Measurements from ENCODE around the gene MAP1LC3B2. TPM values are rescaled to one million over a fixed set of nuclear protein-coding genes. Genes with fewer than 3 reads are reported as not detected.

Gene MAP1LC3B2
- total and polyA plus RNA-seq, 5 donors, result 1.9 to 2.9 (median 2.3) TPM

- H3K27ac ChIP-seq (ENCODE audit: low read length), result no peak overlapping the region
- H3K4me3 ChIP-seq (ENCODE audit: low read length), result no peak overlapping the region
- intact Hi-C loops (cut with DNase I), result no loop called here
- no peaks in the 10 kb centered on the region for H3K4me1 ChIP-seq (ENCODE audit: control insufficient read depth, insufficient read depth, low read length)
- no peaks in the 10 kb centered on the region for H3K9me3 ChIP-seq (ENCODE audit: control insufficient read depth, low read length)
- ATAC-seq (peak in 1 of 2 donors; percentile 88), DNase-seq (no peak)
- 66% methylated on average over 3 of the region's 3 CpGs for WGBS
- H3K27me3 ChIP-seq (ENCODE audit: control insufficient read depth, insufficient read depth), result no peaks in the 10 kb centered on the region
These were observed 60.9 kb downstream of the MAP1LC3B2 start for GRCh38 chr12:116620124-116620491.

DNA sequence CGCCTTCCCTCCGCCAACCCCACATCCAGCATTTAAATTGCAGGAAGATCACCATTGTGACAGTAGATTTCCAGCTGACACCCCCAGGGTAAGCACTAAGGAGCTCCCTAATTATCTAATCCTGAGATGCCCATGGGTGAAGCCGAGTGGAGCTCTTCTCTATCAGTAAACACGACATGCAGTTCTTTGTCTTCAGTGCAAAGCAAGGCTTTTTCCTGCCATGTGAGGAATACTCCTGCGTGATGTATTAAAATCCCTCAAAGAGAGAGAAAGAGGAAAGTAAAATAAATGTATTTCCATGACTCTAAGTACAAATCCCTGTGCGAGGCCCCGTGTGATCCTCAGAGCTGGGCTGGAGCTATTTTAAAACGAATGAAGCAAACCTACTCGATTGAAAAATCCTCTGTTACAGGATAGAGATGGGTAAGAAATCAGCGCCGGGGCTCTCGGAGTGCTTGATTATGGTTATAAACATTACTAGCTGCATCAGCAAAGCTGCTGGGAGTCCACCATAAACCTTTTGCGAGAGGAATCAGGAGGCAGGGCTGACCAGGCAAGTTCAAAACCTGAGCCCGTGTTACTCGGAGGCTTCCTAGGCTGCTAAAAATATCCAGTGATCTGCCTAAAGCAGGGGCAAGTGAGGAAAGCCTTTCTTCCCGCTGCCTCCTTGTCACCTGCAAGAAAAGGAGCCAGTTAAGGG, 61.5 kb downstream of the MAP1LC3B2 start:
- intact Hi-C loops (cut with DNase I), result no loop called here
- H3K27ac ChIP-seq (ENCODE audit: low read length), result no peak overlapping the region
- no peaks in the 10 kb centered on the region for H3K27me3 ChIP-seq (ENCODE audit: control insufficient read depth, insufficient read depth)
- no peaks in the 10 kb centered on the region for H3K4me1 ChIP-seq (ENCODE audit: control insufficient read depth, insufficient read depth, low read length)
- WGBS, result 45% methylated on average over 16 of the region's 16 CpGs
- ATAC-seq (no peak), DNase-seq (no peak)
- H3K9me3 ChIP-seq (ENCODE audit: control insufficient read depth, low read length), result no peaks in the 10 kb centered on the region
- H3K4me3 ChIP-seq (ENCODE audit: low read length), result no peak overlapping the region

GRCh38 chr12:116621194-116621593, 62.0 kb downstream of the MAP1LC3B2 start:
- WGBS, result 82% methylated on average over 4 of the region's 4 CpGs
- intact Hi-C loops (cut with DNase I), result no loop called here
- no peak for ATAC-seq
- H3K27ac ChIP-seq (ENCODE audit: low read length), result no peak overlapping the region
- DNase-seq, result no peak
- no peak overlapping the region for H3K4me3 ChIP-seq (ENCODE audit: low read length)
- H3K9me3 ChIP-seq (ENCODE audit: control insufficient read depth, low read length), result no peaks in the 10 kb centered on the region
- H3K27me3 ChIP-seq (ENCODE audit: control insufficient read depth, insufficient read depth), result no peaks in the 10 kb centered on the region
- no peaks in the 10 kb centered on the region for H3K4me1 ChIP-seq (ENCODE audit: control insufficient read depth, insufficient read depth, low read length)

DNA sequence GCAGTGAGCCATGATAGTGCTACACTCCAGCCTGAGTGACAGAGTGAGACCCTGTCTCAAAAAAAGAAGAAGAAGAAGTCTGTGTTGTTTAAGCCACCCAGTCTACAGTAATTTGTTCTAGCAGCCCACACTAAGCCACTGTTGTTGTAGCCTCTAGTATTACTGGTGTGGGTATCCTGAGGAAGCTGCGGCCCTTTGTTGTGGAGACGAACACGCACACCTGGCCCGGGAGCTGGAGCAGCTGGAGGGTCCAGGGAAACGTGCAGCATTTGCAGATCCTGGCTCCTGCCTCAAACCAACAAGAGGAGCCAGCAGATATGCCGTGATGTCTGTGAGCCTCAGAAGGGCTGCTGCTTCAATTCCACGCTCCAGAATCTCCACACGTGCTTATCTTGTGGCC, 65.3 kb downstream of the MAP1LC3B2 start:
- Histone ChIP-seq H3K9me3 (ENCODE audit: control insufficient read depth, low read length) (no peaks in the 10 kb centered on the region), H3K27ac (ENCODE audit: low read length) (no peak overlapping the region), H3K4me3 (ENCODE audit: low read length) (no peak overlapping the region), H3K27me3 (ENCODE audit: control insufficient read depth, insufficient read depth) (no peaks in the 10 kb centered on the region), H3K4me1 (ENCODE audit: control insufficient read depth, insufficient read depth, low read length) (no peaks in the 10 kb centered on the region)
- intact Hi-C loops (cut with DNase I), result no loop called here
- ATAC-seq (no peak), DNase-seq (no peak)
- 81% methylated on average over 8 of the region's 8 CpGs for WGBS

DNA sequence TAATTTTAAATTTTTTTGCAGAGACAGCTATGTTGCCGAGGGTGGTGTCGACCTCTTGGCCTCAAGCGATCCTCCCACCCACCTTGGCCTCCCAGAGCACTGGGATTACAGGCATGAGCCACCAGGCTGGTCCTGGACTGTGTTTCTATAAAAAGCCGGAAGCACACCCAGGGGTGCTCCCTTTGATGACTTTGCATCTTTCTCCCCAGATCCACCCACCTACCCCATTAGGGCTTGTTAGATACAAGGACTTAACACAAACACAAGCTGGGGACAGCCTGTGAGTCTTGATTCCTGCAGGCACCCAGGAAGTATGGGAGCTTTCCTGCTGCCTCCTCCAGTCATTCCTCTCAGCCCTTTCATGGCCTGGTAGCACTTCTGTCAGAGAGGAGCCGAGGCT, 67.0 kb downstream of the MAP1LC3B2 start:
- intact Hi-C loops (cut with DNase I), result no loop called here
- DNase-seq (no peak), ATAC-seq (no peak)
- Histone ChIP-seq H3K27ac (ENCODE audit: low read length) (no peak overlapping the region), H3K4me3 (ENCODE audit: low read length) (no peak overlapping the region), H3K4me1 (ENCODE audit: control insufficient read depth, insufficient read depth, low read length) (no peaks in the 10 kb centered on the region), H3K9me3 (ENCODE audit: control insufficient read depth, low read length) (no peaks in the 10 kb centered on the region), H3K27me3 (ENCODE audit: control insufficient read depth, insufficient read depth) (no peaks in the 10 kb centered on the region)
- WGBS, result 93% methylated on average over 5 of the region's 5 CpGs

Other genes starting within 250 kb of the MAP1LC3B2 start
- 10 to 100 TPM in 2 of 4 donors, 1 to 10 TPM in 2; 9.2 to 16.0 (median 10.3) TPM for gene SPRING1, start 178.7 kb downstream of the MAP1LC3B2 start, total RNA-seq
- gene SPRING1, start 178.7 kb downstream of the MAP1LC3B2 start, polyA plus RNA-seq, result 7.5 TPM
- 1 to 10 TPM; 1.4 to 3.8 (median 2.5) TPM for gene RNFT2, start 178.9 kb downstream of the MAP1LC3B2 start, total RNA-seq
- 0.81 TPM for gene RNFT2, start 178.9 kb downstream of the MAP1LC3B2 start, polyA plus RNA-seq